PC-3 (cell line): Measurements from ENCODE around the gene ORC4.
A peak's percentile ranks its signal among the peaks of the same experiment; 100 is the strongest.

Source experiments
- CTCF ChIP-seq: fragments of 300-600 bp; sonication (generic); conservative IDR thresholded peaks from 2 replicates; pipeline ENCODE4 v1.5.1; 2017; ENCODE audit warnings: antibody characterized with exemption, low read depth, mild to moderate bottlenecking, low read length
- EZH2 ChIP-seq: fragments of 300-600 bp; sonication (generic); IDR thresholded peaks from one replicate; pipeline ENCODE4 v1.6.1; 2017; ENCODE audit warnings: antibody characterized with exemption, mild to moderate bottlenecking, low read length; ENCODE audit not compliant: unreplicated experiment
- EZH2phosphoT487 ChIP-seq: fragments of 300-600 bp; sonication (generic); IDR thresholded peaks from 2 replicates; pipeline ENCODE4 v1.6.1; 2018; ENCODE audit warnings: mild to moderate bottlenecking, antibody characterized with exemption, low read length, borderline replicate concordance

GRCh38 chr2:147989809-147990403 is 30.6 kb downstream of the ORC4 start:
- TF ChIP-seq CTCF, result peak; percentile 93
- no peak for TF ChIP-seq EZH2
- TF ChIP-seq EZH2phosphoT487, result no peak
